K562 (cell line): ENCODE data around the gene PPP1R9A. TPM values are rescaled to one million over a fixed set of nuclear protein-coding genes. Genes with fewer than 3 reads are reported as not detected.

ENCODE experiments used
- ATAC-seq: fragments of 200-7000 bp; cut with Tn5 transposase; 3 replicates; pipeline ENCODE4 v1.9.1; 2020; ENCODE audit warnings: moderate library complexity
- BruUV-seq: library from RNA; stranded (reverse); fragments of 400-500 nt; replicated peaks from 2 replicates; lab custom pipeline; 2021; lab: Mats Ljungman, UMichigan
- CTCF ChIA-PET: fragments of 300-600 bp; formaldehyde crosslinking; extraction: SDS; loops from one replicate; lab custom pipeline; 2021; ENCODE audit warnings: low intra/inter-chr PET ratio; lab: Yijun Ruan, JAX
- POLR2A ChIA-PET: fragments of 300-600, 350-650 bp; sonication (Branson Sonifier 250); formaldehyde crosslinking; extraction: SDS; loops from one replicate; lab custom pipeline; 2021; ENCODE audit warnings: antibody characterized with exemption, inconsistent platforms; lab: Yijun Ruan, JAX
- DNase-seq, 4 experiments: peaks; one replicate each; pipeline versions ENCODE4 v3.0.0 to v3.0.0-alpha.2; 2011 to 2018; ENCODE audit warnings: low spot score in 3 of 4, mixed read lengths in 3 of 4; ENCODE audit errors: extremely low read depth in 1 of 4
- FAIRE-seq: peaks from 2 replicates; lab custom pipeline; 2011; peaks lifted over from hg19 to GRCh38; lab: Jason Lieb, UNC
- H2AFZ ChIP-seq: 2 replicates; pipeline ENCODE4 v1.6.0; 2011; ENCODE audit warnings: low read depth, low read length, control low read depth, inconsistent platforms
- H3K27ac ChIP-seq: fragments of 200-600 bp; 3 replicates; pipeline ENCODE4 v1.8.0; 2011; ENCODE audit warnings: low read depth, mild to moderate bottlenecking, control low read depth, inconsistent platforms, low read length, moderate library complexity, mixed read lengths; ENCODE audit errors: extremely low read depth
- H3K27me3 ChIP-seq, 2 experiments: fragments of 300-600 bp in 1 of 2; 2 replicates in 1 of 2; 3 replicates in 1 of 2; pipeline versions ENCODE4 v1.6.0 to v1.8.0; 2011; ENCODE audit warnings: inconsistent platforms in 2 of 2, low read length in 2 of 2, mild to moderate bottlenecking in 1 of 2, mixed read lengths in 1 of 2, moderate library complexity in 1 of 2; ENCODE audit not compliant: control insufficient read depth in 2 of 2, insufficient read depth in 2 of 2
- H3K36me3 ChIP-seq: fragments of 300-600 bp; 3 replicates; pipeline ENCODE4 v1.8.0; 2011; ENCODE audit warnings: mild to moderate bottlenecking, low read length, inconsistent platforms; ENCODE audit not compliant: control insufficient read depth, insufficient read depth
- H3K4me1 ChIP-seq, 2 experiments: fragments of 200-600 bp in 1 of 2; replicated peaks in 1 of 2; 2 replicates in 1 of 2; 3 replicates in 1 of 2; pipeline versions ENCODE4 v1.5.1 to v1.8.0; 2011; ENCODE audit warnings: inconsistent platforms in 2 of 2, low read length in 2 of 2, mild to moderate bottlenecking in 1 of 2, mixed read lengths in 1 of 2, moderate library complexity in 1 of 2; ENCODE audit not compliant: control insufficient read depth in 2 of 2, insufficient read depth in 2 of 2
- H3K4me2 ChIP-seq: 2 replicates; pipeline ENCODE4 v1.6.1; 2011; ENCODE audit warnings: low read length, control low read depth, inconsistent platforms, mixed read lengths; ENCODE audit not compliant: insufficient read depth
- H3K4me3 ChIP-seq: fragments of 200-600 bp; sonication (generic), shearing (Covaris generic); 2 replicates; pipeline ENCODE4 v1.5.1; 2016; ENCODE audit warnings: control low read depth, inconsistent platforms
- H3K79me2 ChIP-seq: fragments of 200-600 bp; 3 replicates; pipeline ENCODE4 v1.8.0; 2011; ENCODE audit warnings: low read length, inconsistent platforms; ENCODE audit not compliant: control insufficient read depth, insufficient read depth
- H3K9ac ChIP-seq, 2 experiments: 2 replicates each; pipeline versions ENCODE4 v1.6.0 to v1.6.1; 2011; ENCODE audit warnings: low read depth in 2 of 2, low read length in 2 of 2, control low read depth in 1 of 2, inconsistent platforms in 1 of 2, mild to moderate bottlenecking in 1 of 2, mixed read lengths in 1 of 2; ENCODE audit not compliant: insufficient read depth in 1 of 2
- H3K9me1 ChIP-seq: one replicate; pipeline ENCODE4 v1.6.0; 2011; ENCODE audit warnings: inconsistent platforms, mild to moderate bottlenecking, low read length, moderate library complexity; ENCODE audit not compliant: control insufficient read depth, insufficient read depth
- H3K9me3 ChIP-seq: replicated peaks from 2 replicates; pipeline ENCODE4 v1.5.1; 2011; ENCODE audit warnings: low read depth, low read length, inconsistent platforms; ENCODE audit not compliant: control insufficient read depth, insufficient read depth
- H4K20me1 ChIP-seq: replicated peaks from 2 replicates; pipeline ENCODE4 v1.6.1; 2011; ENCODE audit warnings: low read length, inconsistent platforms, mixed read lengths; ENCODE audit not compliant: control insufficient read depth, insufficient read depth
- ARID3B ChIP-seq: fragments of 250-450 bp; sonication (Bioruptor Pico); IDR thresholded peaks from 2 replicates; pipeline ENCODE4 v1.4.0; 2020; ENCODE audit warnings: borderline replicate concordance
- ATF7 ChIP-seq: fragments of 450-650 bp; IDR thresholded peaks from 2 replicates; pipeline ENCODE4 v1.7.1; 2014; ENCODE audit warnings: mild to moderate bottlenecking, moderate library complexity
- CBX2 ChIP-seq: fragments of 200-600 bp; sonication (generic); IDR thresholded peaks from one replicate; pipeline ENCODE4 v1.6.1; 2012; ENCODE audit warnings: mild to moderate bottlenecking, low read length, inconsistent platforms; ENCODE audit not compliant: insufficient read depth, poor library complexity, severe bottlenecking
- CHAMP1 ChIP-seq: fragments of 450-650 bp; IDR thresholded peaks from 2 replicates; pipeline ENCODE4 v1.6.1; 2016; ENCODE audit warnings: mild to moderate bottlenecking
- CHCHD3 ChIP-seq: fragments of 250-450 bp; sonication (Bioruptor Pico); IDR thresholded peaks from 2 replicates; pipeline ENCODE4 v2.1.2; 2022; ENCODE audit warnings: mild to moderate bottlenecking
- KAT2B ChIP-seq: IDR thresholded peaks from one replicate; pipeline ENCODE4 v1.6.1; 2012; ENCODE audit warnings: low read depth, mild to moderate bottlenecking, control low read depth, inconsistent platforms, low read length, moderate library complexity
- KLF6 ChIP-seq: fragments of 250-450 bp; sonication (Bioruptor Pico); IDR thresholded peaks from 2 replicates; pipeline ENCODE4 v1.4.0; 2020; ENCODE audit warnings: mild to moderate bottlenecking, moderate library complexity, borderline replicate concordance
- NELFE ChIP-seq: IDR thresholded peaks from 2 replicates; pipeline ENCODE4 v1.6.1; 2011; ENCODE audit warnings: mild to moderate bottlenecking; ENCODE audit not compliant: insufficient read depth, insufficient read length
- RREB1 ChIP-seq: fragments of 250-450 bp; sonication (Bioruptor Pico); IDR thresholded peaks from 2 replicates; pipeline ENCODE4 v1.4.0; 2020
- ZNF655 ChIP-seq: fragments of 250-450 bp; sonication (Bioruptor Pico); IDR thresholded peaks from 2 replicates; pipeline ENCODE4 v1.5.0; 2021
- ZNF764 ChIP-seq: fragments of 250-450 bp; sonication (Bioruptor Pico); IDR thresholded peaks from 2 replicates; pipeline ENCODE4 v1.4.0; 2020; ENCODE audit warnings: low read depth, mild to moderate bottlenecking, moderate library complexity
- WGBS: fragments of 100-300 bp; shearing (Covaris generic); methylation state at CpG from one replicate; pipeline ENCODE4 v1.1.6; 2016; ENCODE audit warnings: low coverage, mixed read lengths; ENCODE audit not compliant: insufficient coverage; ENCODE audit errors: missing lambda C conversion rate; 5-methylcytosine and 5-hydroxymethylcytosine counted together
- in situ Hi-C: fragments of 300-500 bp; cut with MboI; formaldehyde crosslinking; loops from 4 replicates; pipeline ENCODE4 v1.15.0; 2018; ENCODE audit warnings: inconsistent platforms, mixed read lengths
- intact Hi-C: fragments of 100-400 bp; cut with micrococcal nuclease; formaldehyde crosslinking; loops from 2 replicates; pipeline ENCODE4 v1.14.2; 2022
- polyA plus RNA-seq, 8 experiments: library from polyadenylated mRNA; depleted of rRNA in 4 of 8; stranded (reverse) in 5 of 8; unstranded in 3 of 8; fragments of >200 nt; fragmentation: Nextera tagmentation in 2 of 8; fragmentation: Illumina TruSeq in 1 of 8; extraction: Ambion mirVana in 2 of 8; extraction: Trizol in 1 of 8; gene quantifications; 2 replicates each; pipeline versions ENCODE4 v1.2.1 to v1.2.3, GENCODE V29; 2011 to 2014; ENCODE audit warnings: inconsistent platforms in 1 of 8, missing spikeins in 1 of 8
- total RNA-seq, 7 experiments: library from RNA; depleted of rRNA in 6 of 7; stranded (reverse); fragments of >200 nt in 6 of 7; fragmentation: Illumina TruSeq in 2 of 7; extraction: Trizol in 2 of 7; gene quantifications; 2 replicates each; pipeline versions ENCODE4 v1.2.1 to v1.2.3, GENCODE V29; 2011 to 2021; ENCODE audit warnings: low replicate concordance in 1 of 7

Gene PPP1R9A
- total and polyA plus RNA-seq, 9 of the 15 experiments (the other 6 are each of a cell fraction or from before 2014, with no cell fraction given) = 0.24 TPM; not detected in 8

- Histone ChIP-seq H3K9ac (no peak overlapping the region), H2AFZ (no peak overlapping the region), H3K27me3 (no peaks in the 10 kb centered on the region), H3K4me1 (no peaks in the 10 kb centered on the region), H3K36me3 (no peaks in the 10 kb centered on the region), H3K4me3 (no peak overlapping the region), H3K4me2 (no peak overlapping the region), H3K9me3 (no peaks in the 10 kb centered on the region), H3K9me1 (no peaks in the 10 kb centered on the region), H4K20me1 (no peaks in the 10 kb centered on the region), H3K79me2 (no peaks in the 10 kb centered on the region), H3K27ac (no peak overlapping the region)
- FAIRE-seq (no peak), ATAC-seq (no peak), DNase-seq (no peak)
- no TSS peak for BruUV-seq
- intact Hi-C loops = no loop called here
- 3% methylated on average over 3 of the region's 3 CpGs for WGBS
- POLR2A ChIA-PET = no interaction called here
- in situ Hi-C loops = no loop called here
- CTCF ChIA-PET = no interaction called here
- no peak for TF ChIP-seq KAT2B
- TF ChIP-seq ARID3B (CRISPR knock-in tag) = no peak
- no peak for TF ChIP-seq CBX2
- no peak for TF ChIP-seq ZNF655 (CRISPR knock-in tag)
- no peak for TF ChIP-seq NELFE
- no peak for TF ChIP-seq RREB1
- no peak for TF ChIP-seq KLF6
- TF ChIP-seq CHAMP1 = no peak
- no peak for TF ChIP-seq ZNF764 (CRISPR knock-in tag)
- no peak for TF ChIP-seq ATF7
- no peak for TF ChIP-seq CHCHD3 (CRISPR knock-in tag)
These were observed 203.3 kb downstream of the PPP1R9A start for GRCh38 chr7:95110707-95111106.
